Uterus (tissue), 4 donors: ENCODE data around the gene CPT2. TPM values are rescaled to one million over a fixed set of nuclear protein-coding genes. Genes with fewer than 3 reads are reported as not detected.
A peak's percentile ranks its signal among the peaks of the same experiment; 100 is the strongest.
"Not testable (repeated sequence)": the region's sequence is repeated elsewhere in the genome, so short reads cannot be mapped to it uniquely, and the experiment has no call there.

Experiments
- DNase-seq, 2 donors: peaks; one replicate each; pipeline ENCODE4 v3.0.0-alpha.2; 2019 to 2020
- H3K27ac ChIP-seq, 2 donors: fragments of 200-600 bp; sonication (generic); 1 replicate in 1 of 2; 2 replicates in 1 of 2; pipeline ENCODE4 v1.5.1; 2016 to 2018
- H3K27me3 ChIP-seq, 2 donors: fragments of 200-600 bp; sonication (generic); one replicate each; pipeline ENCODE4 v1.5.1; 2018 to 2019; ENCODE audit warnings: control low read depth in 1 of 2
- H3K36me3 ChIP-seq, 2 donors: fragments of 200-600 bp; sonication (generic); one replicate each; pipeline ENCODE4 v1.5.1; 2019; ENCODE audit warnings: control low read depth in 1 of 2
- H3K4me1 ChIP-seq, 2 donors: fragments of 200-600 bp; sonication (generic); one replicate each; pipeline ENCODE4 v1.5.1; 2018 to 2019; ENCODE audit warnings: control low read depth in 1 of 2
- H3K4me3 ChIP-seq, 2 donors: fragments of 200-600 bp; sonication (generic); 1 replicate in 1 of 2; 2 replicates in 1 of 2; pipeline ENCODE4 v1.5.1; 2018 to 2019; ENCODE audit warnings: mild to moderate bottlenecking in 1 of 2
- H3K9me3 ChIP-seq, 2 donors: fragments of 200-600 bp; sonication (generic); one replicate each; pipeline ENCODE4 v1.5.1; 2019; ENCODE audit warnings: control low read depth in 1 of 2
- CTCF ChIP-seq, 4 experiments: fragments of 200-600 bp in 2 of 4; fragments of 450-650 bp in 2 of 4; sonication (generic) in 2 of 4; IDR thresholded peaks; one replicate each; pipeline ENCODE4 v1.5.1; 2016 to 2019; ENCODE audit warnings: antibody characterized with exemption in 4 of 4, mild to moderate bottlenecking in 2 of 4, moderate library complexity in 1 of 4
- POLR2A ChIP-seq, 2 donors: fragments of 450-650 bp; IDR thresholded peaks; one replicate each; pipeline ENCODE4 v1.6.1; 2016; ENCODE audit warnings: antibody characterized with exemption in 2 of 2, mild to moderate bottlenecking in 1 of 2, moderate library complexity in 1 of 2
- intact Hi-C: fragments of 100-400 bp; cut with DNase I; formaldehyde crosslinking; loops from one replicate; pipeline ENCODE4 v1.15.1; 2023; ENCODE audit warnings: low total_unique reads
- total RNA-seq, 4 donors: library from RNA; depleted of rRNA in 3 of 4; stranded (reverse); fragments of >200 nt in 3 of 4; gene quantifications; one replicate each; pipeline versions ENCODE4 v1.1.0 to v1.2.4, GENCODE V29; 2014 to 2023
- donor health status: DM: yes; HTN: yes; CAD: no.

The CPT2 gene
- total RNA-seq, 4 donors from 2014 or later: 2.4 to 83.3 (median 10.2) TPM

- Histone ChIP-seq H3K4me3 (no peak overlapping the region), H3K36me3 (no peaks in the 10 kb centered on the region), H3K9me3 (no peaks in the 10 kb centered on the region), H3K27me3 (no peaks in the 10 kb centered on the region), H3K4me1 (peaks cover 4 to 16% of the 10 kb centered on the region in 2 donors), H3K27ac (peak overlapping the region in 1 of 2 donors; percentile 85)
- intact Hi-C loops: loop anchor here (10.0 kb wide), 1 partner anchor 116 kb away; the partner anchor contains the start of gene PODN
- no peak for DNase-seq
- TF ChIP-seq POLR2A (IDR thresholded peaks at IDR 0.05) (no peak), CTCF (IDR thresholded peaks at IDR 0.05) (no peak)
These were observed 15.7 kb upstream of the CPT2 start for GRCh38 chr1:53180951-53181350.

GRCh38 chr1:53182111-53182593, 14.5 kb upstream of the CPT2 start:
- Histone ChIP-seq H3K9me3 (no peaks in the 10 kb centered on the region), H3K27me3 (no peaks in the 10 kb centered on the region), H3K27ac (peak overlapping the region; percentile 85 to 88), H3K4me1 (peaks cover 4 to 16% of the 10 kb centered on the region in 2 donors), H3K4me3 (no peak overlapping the region), H3K36me3 (no peaks in the 10 kb centered on the region)
- intact Hi-C loops: loop anchor here (10.0 kb wide), 1 partner anchor 117 kb away; the partner anchor contains the start of gene PODN
- DNase-seq: peak; percentile 91 to 92
- TF ChIP-seq POLR2A (IDR thresholded peaks at IDR 0.05) (no peak), CTCF (IDR thresholded peaks at IDR 0.05) (peak; percentile 79 to 87 (median 85))

DNA sequence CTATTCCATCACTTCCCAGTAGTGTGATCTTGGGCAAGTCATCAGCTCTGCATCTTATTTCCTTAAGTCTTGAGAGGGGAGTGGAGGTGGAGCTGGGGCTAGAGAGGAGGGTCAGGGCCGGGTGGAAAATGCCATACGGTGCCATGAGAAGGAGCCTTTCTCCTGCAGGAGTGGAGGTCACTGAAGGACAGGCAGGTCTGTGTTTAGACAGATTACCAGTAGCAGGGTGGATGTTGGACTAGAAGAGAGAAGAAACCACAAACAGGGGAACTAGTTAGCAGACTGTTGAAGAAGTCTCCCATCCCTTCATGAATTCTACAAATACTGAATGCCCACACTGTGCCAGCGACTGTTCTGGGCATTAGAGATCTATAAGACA, 13.9 kb upstream of the CPT2 start:
- Histone ChIP-seq H3K4me1 (peaks cover 4 to 16% of the 10 kb centered on the region in 2 donors), H3K27me3 (no peaks in the 10 kb centered on the region), H3K4me3 (no peak overlapping the region), H3K9me3 (no peaks in the 10 kb centered on the region), H3K27ac (peak overlapping the region; percentile 85 to 88), H3K36me3 (no peaks in the 10 kb centered on the region)
- intact Hi-C loops: loop anchor here (10.0 kb wide), 1 partner anchor 118 kb away; the partner anchor contains the start of gene PODN
- no peak for DNase-seq
- TF ChIP-seq CTCF (IDR thresholded peaks at IDR 0.05) (no peak), POLR2A (IDR thresholded peaks at IDR 0.05) (no peak)

GRCh38 chr1:53183095-53183990, 13.3 kb upstream of the CPT2 start:
- no peaks in the 10 kb centered on the region for H3K27me3 ChIP-seq
- DNase-seq: peak; percentile 72 to 73
- no peaks in the 10 kb centered on the region for H3K36me3 ChIP-seq
- H3K9me3 ChIP-seq: no peaks in the 10 kb centered on the region
- H3K4me3 ChIP-seq: no peak overlapping the region
- H3K27ac ChIP-seq: peak overlapping the region; percentile 85 to 88
- no peak for TF ChIP-seq CTCF (IDR thresholded peaks at IDR 0.05)
- TF ChIP-seq POLR2A (IDR thresholded peaks at IDR 0.05): no peak
- H3K4me1 ChIP-seq: peaks cover 4 to 16% of the 10 kb centered on the region in 2 donors
- intact Hi-C loops: loop anchor here (10.0 kb wide), 1 partner anchor 119 kb away; the partner anchor contains the start of gene PODN

GRCh38 chr1:53185955-53186297, 10.7 kb upstream of the CPT2 start:
- not testable (repeated sequence) for H3K27me3 ChIP-seq, H3K4me3 ChIP-seq, H3K9me3 ChIP-seq, DNase-seq, H3K27ac ChIP-seq, H3K36me3 ChIP-seq
- intact Hi-C loops: loop anchor here (10.0 kb wide), 1 partner anchor 121 kb away; the partner anchor contains the start of gene PODN
- H3K4me1 ChIP-seq: peaks cover 4 to 16% of the 10 kb centered on the region in 2 donors
